GM12878 (cell line): ENCODE data around the gene GRIN2A. TPM values are rescaled to one million over a fixed set of nuclear protein-coding genes. Genes with fewer than 3 reads are reported as not detected.

Source experiments
- ATAC-seq: fragments of 200-7000 bp; cut with Tn5 transposase; 3 replicates; pipeline ENCODE4 v1.9.1; 2020; ENCODE audit warnings: mild to moderate bottlenecking, moderate library complexity
- BruUV-seq: library from RNA; stranded (reverse); fragments of 400-500 nt; replicated peaks from 2 replicates; lab custom pipeline; 2021; lab: Mats Ljungman, UMichigan
- CTCF ChIA-PET: fragments of 300-600 bp; sonication (Branson Sonifier 250); formaldehyde crosslinking; extraction: SDS; loops from one replicate; lab custom pipeline; 2021; ENCODE audit warnings: inconsistent platforms; lab: Yijun Ruan, JAX
- POLR2A ChIA-PET: fragments of 350-600 bp; formaldehyde crosslinking; extraction: SDS; loops from one replicate; lab custom pipeline; 2021; ENCODE audit warnings: inconsistent platforms; lab: Charles Lee
- RAD21 ChIA-PET: fragments of 300-600 bp; sonication (Branson Sonifier 250); formaldehyde crosslinking; loops from one replicate; lab custom pipeline; 2023; ENCODE audit warnings: antibody characterized with exemption; ENCODE audit not compliant: unreplicated experiment; lab: Charles Lee
- SMC1A ChIA-PET: fragments of 300-600 bp; sonication (Branson Sonifier 250); formaldehyde crosslinking; loops from one replicate; lab custom pipeline; 2023; ENCODE audit not compliant: unreplicated experiment, uncharacterized antibody; lab: Charles Lee
- DNase-seq: peaks from one replicate; pipeline ENCODE4 v3.0.0-alpha.2; 2011; ENCODE audit warnings: low read depth, low spot score
- FAIRE-seq: peaks from 3 replicates; lab custom pipeline; 2011; peaks lifted over from hg19 to GRCh38; lab: Jason Lieb, UNC
- H2AFZ ChIP-seq: 2 replicates; pipeline ENCODE4 v1.6.0; 2011; ENCODE audit warnings: low read depth, low read length, control low read depth; ENCODE audit not compliant: control insufficient read depth
- H3K27ac ChIP-seq: 2 replicates; pipeline ENCODE4 v1.5.1; 2011; ENCODE audit warnings: control low read depth; ENCODE audit not compliant: control insufficient read depth, insufficient read depth
- H3K27me3 ChIP-seq, 2 experiments: replicated peaks in 1 of 2; 2 replicates each; pipeline versions ENCODE4 v1.6.0 to v1.6.1; 2011; ENCODE audit warnings: low read length in 1 of 2; ENCODE audit not compliant: control insufficient read depth in 2 of 2, insufficient read depth in 2 of 2
- H3K36me3 ChIP-seq, 2 experiments: 2 replicates each; pipeline ENCODE4 v1.5.1; 2011; ENCODE audit warnings: low read length in 1 of 2; ENCODE audit not compliant: control insufficient read depth in 2 of 2, insufficient read depth in 2 of 2
- H3K4me1 ChIP-seq: 2 replicates; pipeline ENCODE4 v1.6.1; 2011; ENCODE audit warnings: mild to moderate bottlenecking, low read length, moderate library complexity, mixed read lengths; ENCODE audit not compliant: control insufficient read depth, insufficient read depth
- H3K4me2 ChIP-seq: 2 replicates; pipeline ENCODE4 v1.6.0; 2011; ENCODE audit warnings: control low read depth; ENCODE audit not compliant: control insufficient read depth, insufficient read depth
- H3K4me3 ChIP-seq: fragments of 200-600 bp; sonication (generic); 2 replicates; pipeline ENCODE4 v1.5.1; 2016
- H3K79me2 ChIP-seq: 2 replicates; pipeline ENCODE4 v1.6.0; 2011; ENCODE audit warnings: low read length; ENCODE audit not compliant: control insufficient read depth, insufficient read depth
- H3K9ac ChIP-seq: 2 replicates; pipeline ENCODE4 v1.8.0; 2011; ENCODE audit warnings: low read length, control low read depth, mixed read lengths; ENCODE audit not compliant: control insufficient read depth, insufficient read depth
- H3K9me3 ChIP-seq: replicated peaks from 3 replicates; pipeline ENCODE4 v1.5.1; 2011; ENCODE audit warnings: mild to moderate bottlenecking, low read length; ENCODE audit not compliant: control insufficient read depth, insufficient read depth
- H4K20me1 ChIP-seq: 2 replicates; pipeline ENCODE4 v1.6.0; 2011; ENCODE audit not compliant: control insufficient read depth, insufficient read depth
- CBX3 ChIP-seq: fragments of 200-600 bp; sonication (generic); IDR thresholded peaks from 2 replicates; pipeline ENCODE4 v1.6.1; 2016; ENCODE audit warnings: low read depth, borderline replicate concordance
- GABPA ChIP-seq: IDR thresholded peaks from 2 replicates; pipeline ENCODE4 v1.6.1; 2014; ENCODE audit warnings: antibody characterized with exemption, low read depth, mild to moderate bottlenecking, inconsistent platforms
- POU2F2 ChIP-seq: IDR thresholded peaks from 3 replicates; pipeline ENCODE4 v1.6.1; 2011; ENCODE audit warnings: low read depth, mild to moderate bottlenecking, low read length, borderline replicate concordance
- RCOR1 ChIP-seq: conservative IDR thresholded peaks from 2 replicates; pipeline ENCODE4 v1.6.1; 2012; ENCODE audit warnings: low read depth, low read length, improper control_type of control experiment
- WGBS: methylation state at CpG from one replicate; pipeline ENCODE4 v1.1.6; 2016; ENCODE audit warnings: low lambda C conversion rate; ENCODE audit not compliant: insufficient replicate concordance, insufficient coverage; ENCODE audit errors: missing lambda C conversion rate; 5-methylcytosine and 5-hydroxymethylcytosine counted together
- in situ Hi-C: fragments of 300-500 bp; cut with MboI; formaldehyde crosslinking; loops from 9 replicates; pipeline ENCODE4 v1.14.3; 2018; ENCODE audit warnings: mixed read lengths
- intact Hi-C: fragments of 100-400 bp; cut with micrococcal nuclease; formaldehyde crosslinking; loops from one replicate; pipeline ENCODE4 v1.14.2; 2022; ENCODE audit not compliant: unreplicated experiment
- polyA plus RNA-seq, 11 experiments: library from polyadenylated mRNA; depleted of rRNA in 4 of 11; unstranded in 6 of 11; stranded (reverse) in 5 of 11; fragments of >200 nt; fragmentation: Nextera tagmentation in 4 of 11; fragmentation: Illumina TruSeq in 1 of 11; extraction: Ambion mirVana in 4 of 11; extraction: Trizol in 1 of 11; gene quantifications; 1 replicate in 1 of 11; 2 replicates in 10 of 11; pipeline versions ENCODE4 v1.2.1 to v1.2.3, GENCODE V29; 2011 to 2016; ENCODE audit warnings: inconsistent platforms in 2 of 11, missing spikeins in 2 of 11, low read depth in 1 of 11
- total RNA-seq, 4 experiments: library from RNA; depleted of rRNA in 3 of 4; stranded (reverse); fragments of >200 nt in 3 of 4; fragmentation: Illumina TruSeq in 1 of 4; extraction: Trizol in 1 of 4; gene quantifications; 2 replicates each; pipeline versions ENCODE4 v1.2.1 to v1.2.3, GENCODE V29; 2013 to 2021
- TF ChIP-seq, protein P1 (sequence below): IDR thresholded peaks from 2 replicates; pipeline ENCODE4 v1.6.1; 2011; ENCODE audit warnings: low read depth, mild to moderate bottlenecking, low read length, moderate library complexity, borderline replicate concordance; ENCODE audit errors: extremely low read depth
- TF ChIP-seq, protein P2 (sequence below): IDR thresholded peaks from 2 replicates; pipeline ENCODE4 v1.6.1; 2012; ENCODE audit warnings: low read length, inconsistent platforms
- TF ChIP-seq, protein P3 (sequence below): IDR thresholded peaks from 2 replicates; pipeline ENCODE4 v1.6.1; 2011; ENCODE audit warnings: borderline replicate concordance, low read depth, mild to moderate bottlenecking, moderate library complexity, mixed read lengths, low read length; ENCODE audit not compliant: insufficient read depth; ENCODE audit errors: extremely low read length
- TF ChIP-seq, protein P4 (sequence below): fragments of 150-350 bp; IDR thresholded peaks from 2 replicates; pipeline ENCODE4 v1.6.1; 2016; ENCODE audit warnings: low read depth, low read length
- TF ChIP-seq, protein P5 (sequence below): fragments of 450-650 bp; formaldehyde crosslinking; IDR thresholded peaks from 2 replicates; pipeline ENCODE4 v1.4.0; 2022; ENCODE audit warnings: mild to moderate bottlenecking, moderate library complexity
- TF ChIP-seq, protein P6 (sequence below): fragments of 450-650 bp; IDR thresholded peaks from 2 replicates; pipeline ENCODE4 v1.6.1; 2017; ENCODE audit warnings: mild to moderate bottlenecking, low read depth, inconsistent platforms; ENCODE audit not compliant: poor library complexity, severe bottlenecking

The GRIN2A gene
- total and polyA plus RNA-seq, 10 of the 15 experiments (the other 5 are each of a cell fraction or from before 2014, with no cell fraction given) = 2.4 to 13.3 (median 7.3) TPM

DNA sequence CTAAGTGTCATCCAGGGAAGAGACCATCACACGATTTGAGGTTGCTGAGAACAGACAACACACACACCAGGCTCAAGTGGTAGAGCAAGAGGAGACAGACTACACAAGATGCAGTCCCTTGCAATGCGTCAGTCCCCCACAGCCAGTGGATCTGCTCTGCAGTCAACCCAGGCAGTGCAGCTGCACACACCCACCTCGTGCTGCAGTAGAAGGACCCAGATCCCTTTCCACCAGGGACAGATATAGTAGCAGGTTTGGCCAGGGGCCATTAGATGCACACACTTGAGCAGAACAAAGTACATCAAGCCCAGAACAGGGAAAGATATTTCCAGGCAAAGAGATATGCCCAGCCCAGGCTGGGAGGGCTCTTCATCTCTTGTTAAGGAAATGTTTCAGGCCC lies 112.9 kb downstream of the GRIN2A start (continued):
- TF ChIP-seq GABPA = no peak

DNA sequence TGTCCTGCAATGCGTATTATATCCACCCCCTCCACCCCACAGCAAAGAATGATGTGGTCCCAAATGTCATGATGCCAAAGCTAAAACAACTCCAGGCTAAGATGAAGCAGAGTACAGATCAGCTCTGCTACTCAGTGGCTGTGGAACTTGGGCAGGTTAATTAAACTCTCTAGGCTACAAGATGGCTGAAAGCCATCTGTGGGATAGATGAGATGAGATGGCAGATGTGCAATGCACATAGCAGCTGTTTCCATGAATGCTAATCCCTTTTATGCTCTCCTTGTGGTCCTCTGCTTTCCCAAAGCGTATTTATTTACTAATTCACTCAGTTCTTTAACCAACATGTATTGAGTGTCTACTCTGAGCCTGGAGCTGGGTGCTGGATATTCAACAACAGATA lies 114.4 kb downstream of the GRIN2A start:
- Histone ChIP-seq H3K27ac (no peak overlapping the region), H3K79me2 (no peaks in the 10 kb centered on the region), H3K9me3 (no peaks in the 10 kb centered on the region; the same call in 2 of the 3 replicates), H2AFZ (no peak overlapping the region), H3K4me2 (no peak overlapping the region), H3K4me1 (no peaks in the 10 kb centered on the region), H3K9ac (no peak overlapping the region), H3K4me3 (no peak overlapping the region), H4K20me1 (no peaks in the 10 kb centered on the region), H3K27me3 (no peaks in the 10 kb centered on the region), H3K36me3 (no peaks in the 10 kb centered on the region; a peak in 1 of 4 replicates)
- no peak for FAIRE-seq
- RAD21 ChIA-PET = no interaction called here
- POLR2A ChIA-PET = no interaction called here
- CTCF ChIA-PET = no interaction called here
- SMC1A ChIA-PET = no interaction called here
- intact Hi-C loops (no loop called here), in situ Hi-C loops (no loop called here)
- ATAC-seq = no peak
- BruUV-seq = no TSS peak
- no peak for DNase-seq
- WGBS = 5% methylated on average over 2 of the region's 2 CpGs
- TF ChIP-seq POU2F2 = no peak
- no peak for TF ChIP-seq CBX3
- TF ChIP-seq, protein P1, sequence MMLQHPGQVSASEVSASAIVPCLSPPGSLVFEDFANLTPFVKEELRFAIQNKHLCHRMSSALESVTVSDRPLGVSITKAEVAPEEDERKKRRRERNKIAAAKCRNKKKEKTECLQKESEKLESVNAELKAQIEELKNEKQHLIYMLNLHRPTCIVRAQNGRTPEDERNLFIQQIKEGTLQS = no peak
- no peak for TF ChIP-seq RCOR1
- TF ChIP-seq, protein P2, sequence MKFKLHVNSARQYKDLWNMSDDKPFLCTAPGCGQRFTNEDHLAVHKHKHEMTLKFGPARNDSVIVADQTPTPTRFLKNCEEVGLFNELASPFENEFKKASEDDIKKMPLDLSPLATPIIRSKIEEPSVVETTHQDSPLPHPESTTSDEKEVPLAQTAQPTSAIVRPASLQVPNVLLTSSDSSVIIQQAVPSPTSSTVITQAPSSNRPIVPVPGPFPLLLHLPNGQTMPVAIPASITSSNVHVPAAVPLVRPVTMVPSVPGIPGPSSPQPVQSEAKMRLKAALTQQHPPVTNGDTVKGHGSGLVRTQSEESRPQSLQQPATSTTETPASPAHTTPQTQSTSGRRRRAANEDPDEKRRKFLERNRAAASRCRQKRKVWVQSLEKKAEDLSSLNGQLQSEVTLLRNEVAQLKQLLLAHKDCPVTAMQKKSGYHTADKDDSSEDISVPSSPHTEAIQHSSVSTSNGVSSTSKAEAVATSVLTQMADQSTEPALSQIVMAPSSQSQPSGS = no peak
- TF ChIP-seq, protein P3, sequence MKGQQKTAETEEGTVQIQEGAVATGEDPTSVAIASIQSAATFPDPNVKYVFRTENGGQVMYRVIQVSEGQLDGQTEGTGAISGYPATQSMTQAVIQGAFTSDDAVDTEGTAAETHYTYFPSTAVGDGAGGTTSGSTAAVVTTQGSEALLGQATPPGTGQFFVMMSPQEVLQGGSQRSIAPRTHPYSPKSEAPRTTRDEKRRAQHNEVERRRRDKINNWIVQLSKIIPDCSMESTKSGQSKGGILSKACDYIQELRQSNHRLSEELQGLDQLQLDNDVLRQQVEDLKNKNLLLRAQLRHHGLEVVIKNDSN = no peak
- TF ChIP-seq, protein P4, sequence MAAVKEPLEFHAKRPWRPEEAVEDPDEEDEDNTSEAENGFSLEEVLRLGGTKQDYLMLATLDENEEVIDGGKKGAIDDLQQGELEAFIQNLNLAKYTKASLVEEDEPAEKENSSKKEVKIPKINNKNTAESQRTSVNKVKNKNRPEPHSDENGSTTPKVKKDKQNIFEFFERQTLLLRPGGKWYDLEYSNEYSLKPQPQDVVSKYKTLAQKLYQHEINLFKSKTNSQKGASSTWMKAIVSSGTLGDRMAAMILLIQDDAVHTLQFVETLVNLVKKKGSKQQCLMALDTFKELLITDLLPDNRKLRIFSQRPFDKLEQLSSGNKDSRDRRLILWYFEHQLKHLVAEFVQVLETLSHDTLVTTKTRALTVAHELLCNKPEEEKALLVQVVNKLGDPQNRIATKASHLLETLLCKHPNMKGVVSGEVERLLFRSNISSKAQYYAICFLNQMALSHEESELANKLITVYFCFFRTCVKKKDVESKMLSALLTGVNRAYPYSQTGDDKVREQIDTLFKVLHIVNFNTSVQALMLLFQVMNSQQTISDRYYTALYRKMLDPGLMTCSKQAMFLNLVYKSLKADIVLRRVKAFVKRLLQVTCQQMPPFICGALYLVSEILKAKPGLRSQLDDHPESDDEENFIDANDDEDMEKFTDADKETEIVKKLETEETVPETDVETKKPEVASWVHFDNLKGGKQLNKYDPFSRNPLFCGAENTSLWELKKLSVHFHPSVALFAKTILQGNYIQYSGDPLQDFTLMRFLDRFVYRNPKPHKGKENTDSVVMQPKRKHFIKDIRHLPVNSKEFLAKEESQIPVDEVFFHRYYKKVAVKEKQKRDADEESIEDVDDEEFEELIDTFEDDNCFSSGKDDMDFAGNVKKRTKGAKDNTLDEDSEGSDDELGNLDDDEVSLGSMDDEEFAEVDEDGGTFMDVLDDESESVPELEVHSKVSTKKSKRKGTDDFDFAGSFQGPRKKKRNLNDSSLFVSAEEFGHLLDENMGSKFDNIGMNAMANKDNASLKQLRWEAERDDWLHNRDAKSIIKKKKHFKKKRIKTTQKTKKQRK = no peak
- TF ChIP-seq, protein P5, sequence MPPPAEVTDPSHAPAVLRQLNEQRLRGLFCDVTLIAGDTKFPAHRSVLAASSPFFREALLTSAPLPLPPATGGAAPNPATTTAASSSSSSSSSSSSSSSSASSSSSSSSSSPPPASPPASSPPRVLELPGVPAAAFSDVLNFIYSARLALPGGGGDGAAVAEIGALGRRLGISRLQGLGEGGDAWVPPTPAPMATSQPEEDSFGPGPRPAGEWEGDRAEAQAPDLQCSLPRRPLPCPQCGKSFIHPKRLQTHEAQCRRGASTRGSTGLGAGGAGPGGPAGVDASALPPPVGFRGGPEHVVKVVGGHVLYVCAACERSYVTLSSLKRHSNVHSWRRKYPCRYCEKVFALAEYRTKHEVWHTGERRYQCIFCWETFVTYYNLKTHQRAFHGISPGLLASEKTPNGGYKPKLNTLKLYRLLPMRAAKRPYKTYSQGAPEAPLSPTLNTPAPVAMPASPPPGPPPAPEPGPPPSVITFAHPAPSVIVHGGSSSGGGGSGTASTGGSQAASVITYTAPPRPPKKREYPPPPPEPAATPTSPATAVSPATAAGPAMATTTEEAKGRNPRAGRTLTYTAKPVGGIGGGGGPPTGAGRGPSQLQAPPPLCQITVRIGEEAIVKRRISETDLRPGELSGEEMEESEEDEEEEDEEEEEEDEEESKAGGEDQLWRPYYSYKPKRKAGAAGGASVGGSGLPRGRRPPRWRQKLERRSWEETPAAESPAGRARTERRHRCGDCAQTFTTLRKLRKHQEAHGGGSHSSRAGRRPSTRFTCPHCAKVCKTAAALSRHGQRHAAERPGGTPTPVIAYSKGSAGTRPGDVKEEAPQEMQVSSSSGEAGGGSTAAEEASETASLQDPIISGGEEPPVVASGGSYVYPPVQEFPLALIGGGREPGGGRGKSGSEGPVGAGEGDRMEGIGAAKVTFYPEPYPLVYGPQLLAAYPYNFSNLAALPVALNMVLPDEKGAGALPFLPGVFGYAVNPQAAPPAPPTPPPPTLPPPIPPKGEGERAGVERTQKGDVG = no peak
- TF ChIP-seq, protein P6, sequence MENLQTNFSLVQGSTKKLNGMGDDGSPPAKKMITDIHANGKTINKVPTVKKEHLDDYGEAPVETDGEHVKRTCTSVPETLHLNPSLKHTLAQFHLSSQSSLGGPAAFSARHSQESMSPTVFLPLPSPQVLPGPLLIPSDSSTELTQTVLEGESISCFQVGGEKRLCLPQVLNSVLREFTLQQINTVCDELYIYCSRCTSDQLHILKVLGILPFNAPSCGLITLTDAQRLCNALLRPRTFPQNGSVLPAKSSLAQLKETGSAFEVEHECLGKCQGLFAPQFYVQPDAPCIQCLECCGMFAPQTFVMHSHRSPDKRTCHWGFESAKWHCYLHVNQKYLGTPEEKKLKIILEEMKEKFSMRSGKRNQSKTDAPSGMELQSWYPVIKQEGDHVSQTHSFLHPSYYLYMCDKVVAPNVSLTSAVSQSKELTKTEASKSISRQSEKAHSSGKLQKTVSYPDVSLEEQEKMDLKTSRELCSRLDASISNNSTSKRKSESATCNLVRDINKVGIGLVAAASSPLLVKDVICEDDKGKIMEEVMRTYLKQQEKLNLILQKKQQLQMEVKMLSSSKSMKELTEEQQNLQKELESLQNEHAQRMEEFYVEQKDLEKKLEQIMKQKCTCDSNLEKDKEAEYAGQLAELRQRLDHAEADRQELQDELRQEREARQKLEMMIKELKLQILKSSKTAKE = no peak
